DOHH2 (cell line): ENCODE results near the gene GRIK2.

Source experiments
- H3F3A ChIP-seq: fragments of 200-600 bp; sonication (generic), shearing (Covaris generic); 2 replicates; pipeline ENCODE4 v1.6.0; 2016; ENCODE audit warnings: antibody characterized with exemption, mild to moderate bottlenecking; ENCODE audit not compliant: control insufficient read depth, insufficient read depth
- H3K27ac ChIP-seq: fragments of 200-600 bp; sonication (generic); 2 replicates; pipeline ENCODE4 v1.5.1; 2014; ENCODE audit warnings: low read depth, mild to moderate bottlenecking, low read length, moderate library complexity
- H3K27me3 ChIP-seq: fragments of 200-600 bp; sonication (generic); 2 replicates; pipeline ENCODE4 v1.6.1; 2014; ENCODE audit warnings: mild to moderate bottlenecking, low read length, mixed read lengths; ENCODE audit not compliant: control insufficient read depth
- H3K36me3 ChIP-seq: fragments of 200-600 bp; sonication (generic); 2 replicates; pipeline ENCODE4 v1.6.1; 2014; ENCODE audit warnings: mild to moderate bottlenecking, low read length, moderate library complexity, mixed read lengths; ENCODE audit not compliant: control insufficient read depth
- H3K4me1 ChIP-seq: fragments of 200-600 bp; sonication (generic); 2 replicates; pipeline ENCODE4 v1.6.1; 2014; ENCODE audit warnings: mild to moderate bottlenecking, low read length, mixed read lengths; ENCODE audit not compliant: control insufficient read depth
- H3K4me2 ChIP-seq: fragments of 200-600 bp; sonication (generic); 2 replicates; pipeline ENCODE4 v1.6.0; 2014; ENCODE audit warnings: mild to moderate bottlenecking, low read length, moderate library complexity
- H3K4me3 ChIP-seq: fragments of 200-600 bp; sonication (generic); 2 replicates; pipeline ENCODE4 v1.5.1; 2014; ENCODE audit warnings: mild to moderate bottlenecking, low read length, mixed read lengths
- H3K79me2 ChIP-seq: fragments of 200-600 bp; sonication (generic); 2 replicates; pipeline ENCODE4 v1.6.1; 2014; ENCODE audit warnings: mild to moderate bottlenecking, low read length, mixed read lengths; ENCODE audit not compliant: control insufficient read depth
- H3K9me2 ChIP-seq: fragments of 200-600 bp; sonication (generic); replicated peaks from 2 replicates; pipeline ENCODE4 v1.6.1; 2014; ENCODE audit warnings: mild to moderate bottlenecking, low read length, mixed read lengths; ENCODE audit not compliant: control insufficient read depth
- H3K9me3 ChIP-seq: fragments of 200-600 bp; sonication (generic); 2 replicates; pipeline ENCODE4 v1.6.1; 2014; ENCODE audit warnings: antibody characterized with exemption, low read length, mixed read lengths; ENCODE audit not compliant: control insufficient read depth, insufficient read depth
- H4K20me1 ChIP-seq: fragments of 200-600 bp; sonication (generic); 2 replicates; pipeline ENCODE4 v1.6.0; 2014; ENCODE audit warnings: low read depth, mild to moderate bottlenecking, antibody characterized with exemption, low read length, moderate library complexity; ENCODE audit not compliant: control insufficient read depth, insufficient read depth
- CTCF ChIP-seq: fragments of 200-600 bp; sonication (generic); IDR thresholded peaks from one replicate; pipeline ENCODE4 v1.5.1; 2014; ENCODE audit warnings: antibody characterized with exemption, mild to moderate bottlenecking, low read depth, low read length; ENCODE audit not compliant: poor library complexity, severe bottlenecking
- EZH2phosphoT487 ChIP-seq: fragments of 200-600 bp; sonication (generic); IDR thresholded peaks from 2 replicates; pipeline ENCODE4 v1.6.1; 2017; ENCODE audit warnings: borderline replicate concordance, mild to moderate bottlenecking, antibody characterized with exemption, low read length, moderate library complexity, mixed read lengths

Gene GRIK2

GRCh38 chr6:101453221-101453620 lies 59.7 kb downstream of the GRIK2 start:
- Histone ChIP-seq H3K9me2 (no peaks in the 10 kb centered on the region), H3K4me1 (no peaks in the 10 kb centered on the region), H3K4me3 (no peak overlapping the region), H4K20me1 (no peaks in the 10 kb centered on the region), H3K27me3 (no peaks in the 10 kb centered on the region), H3K79me2 (no peaks in the 10 kb centered on the region), H3K9me3 (no peaks in the 10 kb centered on the region), H3F3A (no peaks in the 10 kb centered on the region), H3K27ac (no peak overlapping the region), H3K4me2 (no peak overlapping the region), H3K36me3 (no peaks in the 10 kb centered on the region)
- no peak for TF ChIP-seq EZH2phosphoT487
- no peak for TF ChIP-seq CTCF

GRCh38 chr6:101454106-101454676 lies 60.7 kb downstream of the GRIK2 start:
- H3K4me2 ChIP-seq, result no peak overlapping the region
- H4K20me1 ChIP-seq, result no peaks in the 10 kb centered on the region
- H3K4me1 ChIP-seq, result no peaks in the 10 kb centered on the region
- H3K36me3 ChIP-seq, result no peaks in the 10 kb centered on the region
- H3K9me3 ChIP-seq, result no peaks in the 10 kb centered on the region
- H3K4me3 ChIP-seq, result no peak overlapping the region
- H3F3A ChIP-seq, result no peaks in the 10 kb centered on the region
- H3K27me3 ChIP-seq, result no peaks in the 10 kb centered on the region
- H3K27ac ChIP-seq, result no peak overlapping the region
- H3K9me2 ChIP-seq, result no peaks in the 10 kb centered on the region
- no peaks in the 10 kb centered on the region for H3K79me2 ChIP-seq
- TF ChIP-seq CTCF (no peak), EZH2phosphoT487 (no peak)

- no peaks in the 10 kb centered on the region for H3K9me2 ChIP-seq
- no peaks in the 10 kb centered on the region for H3F3A ChIP-seq
- H3K4me1 ChIP-seq, result no peaks in the 10 kb centered on the region
- no peak overlapping the region for H3K4me3 ChIP-seq
- no peaks in the 10 kb centered on the region for H3K79me2 ChIP-seq
- TF ChIP-seq CTCF (no peak), EZH2phosphoT487 (no peak)
- H3K27ac ChIP-seq, result no peak overlapping the region
- H3K36me3 ChIP-seq, result no peaks in the 10 kb centered on the region
- H3K27me3 ChIP-seq, result no peaks in the 10 kb centered on the region
- no peaks in the 10 kb centered on the region for H3K9me3 ChIP-seq
- H4K20me1 ChIP-seq, result no peaks in the 10 kb centered on the region
- no peak overlapping the region for H3K4me2 ChIP-seq
These were observed 64.8 kb downstream of the GRIK2 start for GRCh38 chr6:101458336-101458735.
